Lower leg skin (tissue), 4 donors: ENCODE data around the gene BRD9. TPM values are rescaled to one million over a fixed set of nuclear protein-coding genes. Genes with fewer than 3 reads are reported as not detected.

ENCODE experiments used
- DNase-seq, 2 donors: peaks; one replicate each; pipeline ENCODE4 v3.0.0-alpha.2; 2019; ENCODE audit warnings: low spot score in 2 of 2
- H3K4me3 ChIP-seq: fragments of 200-600 bp; sonication (generic); 2 replicates; pipeline ENCODE4 v1.5.1; 2017; ENCODE audit warnings: mild to moderate bottlenecking, low read depth; ENCODE audit not compliant: poor library complexity, severe bottlenecking
- CTCF ChIP-seq, 3 donors: fragments of 450-650 bp; IDR thresholded peaks; one replicate each; pipeline ENCODE4 v1.5.1; 2016; ENCODE audit warnings: antibody characterized with exemption in 3 of 3, mild to moderate bottlenecking in 3 of 3, moderate library complexity in 2 of 3
- POLR2A ChIP-seq, 2 donors: fragments of 450-650 bp; IDR thresholded peaks; one replicate each; pipeline ENCODE4 v1.6.1; 2016 to 2017; ENCODE audit warnings: antibody characterized with exemption in 2 of 2, mild to moderate bottlenecking in 1 of 2, moderate library complexity in 1 of 2
- WGBS, 2 donors: methylation state at CpG; one replicate each; pipeline ENCODE4 v1.1.5; 2018; 5-methylcytosine and 5-hydroxymethylcytosine counted together
- intact Hi-C: fragments of 100-400 bp; cut with DNase I; formaldehyde crosslinking; loops from one replicate; pipeline ENCODE4 v1.15.0; 2023; ENCODE audit warnings: low total_unique reads
- total RNA-seq, 4 donors: library from RNA; depleted of rRNA; stranded (reverse); fragments of >200 nt; gene quantifications; one replicate each; pipeline ENCODE4 v1.1.0, GENCODE V29; 2016

Gene BRD9
- total RNA-seq, 4 donors from 2014 or later: 27.5 to 49.6 (median 28.6) TPM

GRCh38 chr5:893711-894110, 1.1 kb upstream of the BRD9 start:
- intact Hi-C loops: no loop called here
- DNase-seq: no peak
- WGBS, 2 donors: 78 to 91% methylated on average over 6 to 9 of the region's 9 CpGs
- H3K4me3 ChIP-seq: no peak overlapping the region
- TF ChIP-seq POLR2A (IDR thresholded peaks at IDR 0.05): no peak
- TF ChIP-seq CTCF (IDR thresholded peaks at IDR 0.05): no peak

GRCh38 chr5:893137-893506, 521 bp upstream of the BRD9 start:
- H3K4me3 ChIP-seq: no peak overlapping the region
- no peak for TF ChIP-seq CTCF (IDR thresholded peaks at IDR 0.05)
- no peak for TF ChIP-seq POLR2A (IDR thresholded peaks at IDR 0.05)
- intact Hi-C loops: no loop called here
- no peak for DNase-seq
- WGBS, 2 donors: 1 to 2% methylated on average over 6 to 27 of the region's 31 CpGs

GRCh38 chr5:891837-892393, 686 bp downstream of the BRD9 start:
- 10 to 12% methylated on average over 21 to 25 of the region's 25 CpGs for WGBS, 2 donors
- intact Hi-C loops: no loop called here
- H3K4me3 ChIP-seq: peak overlapping the region; percentile 61
- no peak for DNase-seq
- TF ChIP-seq CTCF (IDR thresholded peaks at IDR 0.05) (no peak), POLR2A (IDR thresholded peaks at IDR 0.05) (no peak)

- 82 to 84% methylated on average over 34 of the region's 34 CpGs for WGBS, 2 donors
- intact Hi-C loops: no loop called here
- no peak for TF ChIP-seq POLR2A (IDR thresholded peaks at IDR 0.05)
- TF ChIP-seq CTCF (IDR thresholded peaks at IDR 0.05): no peak
- peak overlapping the region; percentile 61 for H3K4me3 ChIP-seq
- no peak for DNase-seq
Measured at GRCh38 chr5:891117-891836, 1.3 kb downstream of the BRD9 start.

GRCh38 chr5:889075-889710, 3.4 kb downstream of the BRD9 start:
- TF ChIP-seq CTCF (IDR thresholded peaks at IDR 0.05): no peak
- no peak for TF ChIP-seq POLR2A (IDR thresholded peaks at IDR 0.05)
- 93% methylated on average over 15 of the region's 15 CpGs for WGBS, 2 donors
- intact Hi-C loops: no loop called here
- no peak for DNase-seq
- no peak overlapping the region for H3K4me3 ChIP-seq
